C4-2B (cell line): ENCODE results near the gene EIF3M.

Experiments
- H3K27ac ChIP-seq: fragments of 450-650 bp; 2 replicates; pipeline ENCODE4 v1.5.1; 2017
- ZFX ChIP-seq: fragments of 450-650 bp; IDR thresholded peaks from 2 replicates; pipeline ENCODE4 v1.6.1; 2017
- TF ChIP-seq, protein P1 (sequence below): fragments of 450-650 bp; conservative IDR thresholded peaks from 2 replicates; pipeline ENCODE4 v1.5.1; 2017; ENCODE audit warnings: mild to moderate bottlenecking

The EIF3M gene

DNA sequence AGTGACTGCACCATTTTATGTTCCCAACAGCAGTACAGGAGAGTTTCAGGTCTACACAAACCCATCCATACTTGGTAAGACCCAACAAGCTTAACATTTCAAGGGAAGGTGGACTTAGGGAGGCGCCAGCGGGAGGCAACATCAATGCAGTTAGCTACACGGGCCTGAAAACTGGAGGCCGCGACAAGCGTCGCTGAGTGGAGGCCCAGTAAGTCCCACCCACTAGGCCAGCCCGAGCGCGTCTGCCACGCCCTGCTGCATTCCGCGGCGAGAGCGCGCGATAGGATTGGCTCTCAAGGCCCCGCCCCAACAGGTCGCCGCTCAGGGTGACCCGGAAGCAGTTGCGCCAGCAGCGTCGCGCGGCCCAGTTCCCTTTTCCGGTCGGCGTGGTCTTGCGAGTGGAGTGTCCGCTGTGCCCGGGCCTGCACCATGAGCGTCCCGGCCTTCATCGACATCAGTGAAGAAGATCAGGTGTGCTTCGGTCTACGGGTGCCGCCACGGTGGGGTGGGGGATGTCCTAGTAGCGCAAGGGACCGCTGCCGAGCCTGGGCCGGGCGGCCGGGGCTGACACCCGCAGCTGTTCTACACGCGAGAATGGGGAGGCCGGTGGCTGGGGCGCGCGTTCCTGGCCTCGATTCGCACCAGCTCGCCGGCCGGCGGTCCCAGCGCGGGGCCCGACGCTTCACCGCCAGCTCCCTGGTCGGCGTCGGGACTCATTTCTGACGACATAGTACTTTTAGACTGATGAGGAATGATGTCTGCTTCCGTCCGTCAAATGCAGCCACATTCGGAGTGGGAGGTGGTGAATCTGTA, at the start of gene EIF3M:
Gene EIF3M, plus strand, starts transcription at position 373 of the 813 bp plus-strand sequence. Its CDS starts 57 bp downstream, at position 430.
- peak within 1 kb of the TSS; percentile 95 for H3K27ac ChIP-seq
- TF ChIP-seq ZFX: peak; percentile 96
- TF ChIP-seq, protein P1, sequence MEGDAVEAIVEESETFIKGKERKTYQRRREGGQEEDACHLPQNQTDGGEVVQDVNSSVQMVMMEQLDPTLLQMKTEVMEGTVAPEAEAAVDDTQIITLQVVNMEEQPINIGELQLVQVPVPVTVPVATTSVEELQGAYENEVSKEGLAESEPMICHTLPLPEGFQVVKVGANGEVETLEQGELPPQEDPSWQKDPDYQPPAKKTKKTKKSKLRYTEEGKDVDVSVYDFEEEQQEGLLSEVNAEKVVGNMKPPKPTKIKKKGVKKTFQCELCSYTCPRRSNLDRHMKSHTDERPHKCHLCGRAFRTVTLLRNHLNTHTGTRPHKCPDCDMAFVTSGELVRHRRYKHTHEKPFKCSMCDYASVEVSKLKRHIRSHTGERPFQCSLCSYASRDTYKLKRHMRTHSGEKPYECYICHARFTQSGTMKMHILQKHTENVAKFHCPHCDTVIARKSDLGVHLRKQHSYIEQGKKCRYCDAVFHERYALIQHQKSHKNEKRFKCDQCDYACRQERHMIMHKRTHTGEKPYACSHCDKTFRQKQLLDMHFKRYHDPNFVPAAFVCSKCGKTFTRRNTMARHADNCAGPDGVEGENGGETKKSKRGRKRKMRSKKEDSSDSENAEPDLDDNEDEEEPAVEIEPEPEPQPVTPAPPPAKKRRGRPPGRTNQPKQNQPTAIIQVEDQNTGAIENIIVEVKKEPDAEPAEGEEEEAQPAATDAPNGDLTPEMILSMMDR: no peak

GRCh38 chr11:32538804-32539203, 44.8 kb upstream of the EIF3M start:
- H3K27ac ChIP-seq: no peak overlapping the region
- TF ChIP-seq ZFX: no peak
- TF ChIP-seq, protein P1: no peak

DNA sequence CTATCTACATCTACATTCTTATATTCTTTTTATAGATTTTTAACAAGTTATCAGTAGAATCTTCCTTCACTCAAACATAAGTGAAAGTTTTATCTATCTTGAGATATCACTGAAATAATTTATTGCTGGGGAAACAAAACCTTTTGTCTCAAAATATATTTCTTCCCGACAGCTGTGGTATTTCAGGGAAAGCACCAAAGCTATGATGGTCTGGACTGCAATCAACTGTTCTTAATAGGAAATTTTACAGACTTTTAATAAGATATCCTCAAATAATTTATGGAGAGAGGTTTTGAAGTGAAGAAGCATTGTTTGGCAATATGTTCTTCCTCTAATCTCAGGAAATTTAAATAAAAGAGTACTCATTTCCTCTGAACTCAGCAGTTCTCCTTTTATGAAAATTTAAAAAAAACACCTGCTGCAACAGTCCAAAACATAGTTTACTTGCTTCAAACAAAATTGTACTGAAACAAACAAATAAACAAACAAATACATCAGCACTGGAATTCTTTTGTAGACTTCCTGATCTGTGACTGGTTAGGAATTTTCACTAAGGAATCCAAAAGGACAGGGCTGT, 33.9 kb upstream of the EIF3M start:
- H3K27ac ChIP-seq: no peak overlapping the region
- TF ChIP-seq ZFX: no peak
- TF ChIP-seq, protein P1: no peak

DNA sequence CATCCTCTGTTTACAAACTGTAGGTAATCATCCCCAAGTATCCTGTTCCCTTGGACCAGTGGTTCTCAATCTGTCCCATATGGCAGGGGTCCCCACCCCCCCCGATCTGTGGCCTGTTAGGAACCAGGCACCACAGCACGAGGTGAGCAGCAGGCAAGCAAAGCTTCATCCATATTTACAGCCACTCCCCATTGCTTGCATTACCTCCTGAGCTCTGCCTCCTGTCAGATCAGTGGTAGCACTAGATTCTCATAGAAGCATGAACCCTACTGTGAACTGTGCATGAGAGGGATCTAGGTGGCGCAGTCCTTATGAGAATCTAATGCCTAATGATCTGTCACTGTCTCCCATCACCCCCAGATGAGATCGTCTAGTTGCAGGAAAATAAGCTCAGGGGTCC, 33.4 kb upstream of the EIF3M start:
- H3K27ac ChIP-seq: no peak overlapping the region
- no peak for TF ChIP-seq ZFX
- TF ChIP-seq, protein P1: no peak

DNA sequence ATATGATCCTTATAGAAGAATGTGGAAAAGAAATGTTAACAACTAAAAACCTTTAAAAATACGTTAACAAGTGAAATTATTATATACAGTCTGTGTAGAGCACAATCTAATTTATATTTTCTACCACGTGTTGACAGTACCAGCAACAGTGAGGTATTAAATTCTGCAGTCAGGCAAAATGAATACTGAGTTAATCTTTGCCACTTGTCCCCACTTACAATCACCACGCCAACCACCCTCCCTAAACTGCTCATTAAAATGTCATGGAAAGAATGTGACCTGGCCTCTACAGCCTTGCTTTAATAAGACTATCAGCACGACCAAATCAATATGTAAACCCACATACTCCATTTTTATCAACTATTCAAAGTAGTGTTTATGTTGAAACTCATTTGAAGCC, 28.5 kb upstream of the EIF3M start:
- no peak overlapping the region for H3K27ac ChIP-seq
- no peak for TF ChIP-seq ZFX
- TF ChIP-seq, protein P1: no peak

DNA sequence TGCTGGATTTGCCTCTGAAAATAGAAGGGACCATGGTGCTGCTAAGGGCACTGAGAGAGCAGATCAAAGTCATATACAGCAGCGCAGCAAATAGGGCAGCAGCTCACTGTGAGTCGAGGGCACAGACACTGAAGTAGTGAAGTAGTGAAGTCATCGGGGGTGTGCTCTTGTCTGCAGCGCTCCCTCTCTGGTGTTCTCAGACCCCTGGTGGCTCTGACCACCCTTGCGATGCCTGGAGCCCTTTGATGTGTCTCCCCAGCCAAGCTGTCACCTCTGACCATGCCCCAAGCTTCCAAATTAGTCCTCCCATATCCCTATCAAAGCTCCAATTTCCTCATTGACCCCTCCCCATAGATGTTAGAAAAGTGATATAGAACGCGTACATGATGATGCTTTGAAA, 27.7 kb upstream of the EIF3M start:
- TF ChIP-seq, protein P1: no peak
- TF ChIP-seq ZFX: no peak
- no peak overlapping the region for H3K27ac ChIP-seq

DNA sequence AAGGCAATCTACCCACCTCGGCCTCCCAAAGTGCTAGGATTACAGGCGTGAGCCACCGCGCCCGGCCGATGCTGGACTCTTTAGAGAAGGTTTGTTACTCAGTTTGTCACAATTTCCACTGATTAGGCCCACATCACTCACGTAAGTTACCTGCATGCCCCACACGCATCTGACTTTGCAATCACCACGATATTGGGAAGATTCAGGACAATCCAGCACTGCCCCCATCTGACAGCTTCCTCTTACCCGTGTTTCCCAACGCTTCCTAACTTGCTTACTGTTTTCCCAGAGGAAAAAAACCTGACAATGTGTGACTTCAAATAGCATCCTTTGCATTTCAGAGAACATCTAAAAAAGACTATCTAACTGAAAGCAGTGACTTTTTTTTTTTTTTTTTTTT, 21.8 kb upstream of the EIF3M start:
- no peak overlapping the region for H3K27ac ChIP-seq
- no peak for TF ChIP-seq ZFX
